Coronary artery (tissue), 2 donors: Measurements from ENCODE around the gene PNLIPRP1.

Experiments used
- DNase-seq: peaks from one replicate; pipeline ENCODE4 v3.0.0-alpha.2; 2017; ENCODE audit warnings: low spot score
- H3K27ac ChIP-seq, 2 donors: fragments of 200-600 bp; sonication (generic); one replicate each; pipeline ENCODE4 v1.5.1; 2016 to 2019
- H3K4me3 ChIP-seq: fragments of 200-600 bp; sonication (generic); 2 replicates; pipeline ENCODE4 v1.5.1; 2016; ENCODE audit warnings: mild to moderate bottlenecking, moderate library complexity
- CTCF ChIP-seq: fragments of 200-600 bp; sonication (generic); IDR thresholded peaks from one replicate; pipeline ENCODE4 v1.5.1; 2019; ENCODE audit warnings: antibody characterized with exemption

PNLIPRP1 gene

GRCh38 chr10:116636385-116636784, 45.6 kb downstream of the PNLIPRP1 start:
- Histone ChIP-seq H3K27ac (no peak overlapping the region), H3K4me3 (no peak overlapping the region)
- DNase-seq: no peak
- TF ChIP-seq CTCF: no peak

- no peak overlapping the region for H3K27ac ChIP-seq
Observed at GRCh38 chr10:116636976-116637375, 46.2 kb downstream of the PNLIPRP1 start.

GRCh38 chr10:116637830-116638229, 47.1 kb downstream of the PNLIPRP1 start:
- Histone ChIP-seq H3K4me3 (no peak overlapping the region), H3K27ac (no peak overlapping the region)
- TF ChIP-seq CTCF: no peak
- no peak for DNase-seq

More at GRCh38 chr10:116636976-116637375, 46.2 kb downstream of the PNLIPRP1 start:
- DNase-seq: no peak
- no peak for TF ChIP-seq CTCF
- no peak overlapping the region for H3K4me3 ChIP-seq

- Histone ChIP-seq H3K27ac (no peak overlapping the region), H3K4me3 (no peak overlapping the region)
- no peak for TF ChIP-seq CTCF
- DNase-seq: no peak
Observed at GRCh38 chr10:116646502-116646901, 55.7 kb downstream of the PNLIPRP1 start.

- Histone ChIP-seq H3K27ac (no peak overlapping the region), H3K4me3 (no peak overlapping the region)
- TF ChIP-seq CTCF: no peak
- DNase-seq: no peak
Observed at GRCh38 chr10:116648903-116649302, 58.1 kb downstream of the PNLIPRP1 start.

- TF ChIP-seq CTCF: no peak
- Histone ChIP-seq H3K27ac (no peak overlapping the region), H3K4me3 (no peak overlapping the region)
- no peak for DNase-seq
Observed at GRCh38 chr10:116653885-116654284, 63.1 kb downstream of the PNLIPRP1 start.

- Histone ChIP-seq H3K27ac (no peak overlapping the region), H3K4me3 (no peak overlapping the region)
- DNase-seq: no peak
- no peak for TF ChIP-seq CTCF
Observed at GRCh38 chr10:116654816-116655215, 64.1 kb downstream of the PNLIPRP1 start.
